Ramos (cell line): ENCODE data around the gene RPS13.
"Not testable (repeated sequence)": the region's sequence is repeated elsewhere in the genome, so short reads cannot be mapped to it uniquely, and the experiment has no call there.

ENCODE experiments used
- in situ Hi-C: fragments of 300-500 bp; cut with MboI; formaldehyde crosslinking; loops from one replicate; pipeline ENCODE4 v1.14.3; 2022; ENCODE audit warnings: low sequenced_read_pairs; ENCODE audit not compliant: unreplicated experiment

Gene RPS13

GRCh38 chr11:17036666-17037658 is 40.5 kb downstream of the RPS13 start:
- in situ Hi-C loops: no loop called here

DNA sequence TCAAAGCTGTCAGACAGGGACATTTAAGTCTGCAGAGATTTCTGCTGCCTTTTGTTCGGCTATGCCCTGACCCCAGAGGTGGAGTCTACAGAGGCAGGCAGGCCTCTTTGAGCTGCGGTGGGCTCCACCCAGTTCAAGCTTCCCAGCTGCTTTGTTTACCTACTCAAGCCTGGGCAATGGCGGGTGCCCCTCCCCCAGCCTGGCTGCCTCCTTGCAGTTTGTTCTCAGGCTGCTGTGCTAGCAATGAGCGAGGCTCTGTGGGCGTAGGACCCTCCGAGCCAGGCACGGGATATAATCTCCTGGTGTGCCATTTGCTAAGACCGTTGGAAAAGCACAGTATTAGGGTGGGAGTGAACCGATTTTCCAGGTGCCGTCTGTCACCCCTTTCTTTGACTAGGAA is 43.4 kb downstream of the RPS13 start:
- in situ Hi-C loops: not testable (repeated sequence)

DNA sequence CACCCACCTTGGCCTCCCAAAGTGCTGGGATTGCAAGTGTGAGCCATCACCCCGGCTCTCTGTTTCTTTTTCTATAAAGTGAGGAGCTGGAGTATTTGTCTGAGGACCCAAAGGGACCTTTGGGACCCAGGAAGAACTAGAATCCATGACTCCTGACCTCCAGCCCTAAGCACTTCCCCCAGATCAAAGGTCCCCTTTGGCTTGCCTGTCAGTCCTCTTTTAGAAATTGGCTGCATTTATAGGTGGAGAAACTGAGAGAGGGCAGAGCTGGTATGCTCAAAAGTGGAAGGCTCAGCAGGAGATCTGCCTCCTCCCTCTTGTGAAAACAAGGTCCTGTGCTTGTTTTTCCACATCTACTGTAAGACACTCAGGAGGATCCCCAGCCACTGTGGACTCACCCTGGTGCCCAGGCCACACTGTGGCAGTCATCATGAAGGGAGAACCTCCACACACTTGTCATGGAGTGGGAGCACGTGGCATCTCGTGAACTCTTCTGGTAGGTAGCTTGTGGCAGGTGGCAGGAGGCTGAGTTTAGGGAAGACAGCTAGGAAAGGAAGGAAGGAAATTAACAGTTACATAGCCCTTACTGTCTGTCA is 50.9 kb downstream of the RPS13 start:
- in situ Hi-C loops: no loop called here

DNA sequence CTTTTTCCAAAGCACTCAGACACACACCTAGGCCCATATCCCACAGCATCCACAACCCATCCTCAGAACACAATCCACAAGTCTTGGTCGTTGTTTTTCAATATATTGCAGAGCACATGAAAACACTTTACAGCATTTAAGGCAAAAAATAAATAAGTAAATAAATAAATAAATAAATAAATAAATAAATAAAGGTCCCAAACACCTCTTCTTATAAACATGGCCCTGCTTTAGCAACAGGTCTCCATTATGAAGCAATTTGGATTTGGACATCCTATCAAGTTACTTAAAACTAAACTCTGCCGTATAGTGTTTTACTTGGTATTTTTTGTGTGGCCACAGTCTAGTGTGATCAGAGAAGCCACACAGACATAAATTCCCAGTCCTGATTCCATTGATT is 52.5 kb downstream of the RPS13 start:
- in situ Hi-C loops: no loop called here
